ENCODE data around the gene PDZRN3. TPM values are rescaled to one million over a fixed set of nuclear protein-coding genes. Genes with fewer than 3 reads are reported as not detected.

PDZRN3 gene
- total RNA-seq, 2 experiments from 2014 or later, result not detected

GRCh38 chr3:73405853-73406252, 218.9 kb downstream of the PDZRN3 start:
- no peaks in the 10 kb centered on the region for H3K27me3 Mint-ChIP-seq
- H3K4me1 Mint-ChIP-seq, result no peaks in the 10 kb centered on the region
- no peak overlapping the region for H3K4me3 Mint-ChIP-seq
- ChIA-PET CTCF (no interaction called here), POLR2A (no interaction called here)
- DNase-seq, result no peak
- no peaks in the 10 kb centered on the region for H3K9me3 Mint-ChIP-seq
- H3K36me3 Mint-ChIP-seq (ENCODE audit: low read depth), result no peaks in the 10 kb centered on the region
- H3K27ac Mint-ChIP-seq, result no peak overlapping the region

GRCh38 chr3:73405000-73405399, 219.7 kb downstream of the PDZRN3 start:
- no peaks in the 10 kb centered on the region for H3K9me3 Mint-ChIP-seq
- H3K36me3 Mint-ChIP-seq (ENCODE audit: low read depth), result no peaks in the 10 kb centered on the region
- H3K27me3 Mint-ChIP-seq, result no peaks in the 10 kb centered on the region
- no peaks in the 10 kb centered on the region for H3K4me1 Mint-ChIP-seq
- no peak overlapping the region for H3K27ac Mint-ChIP-seq
- ChIA-PET CTCF (no interaction called here), POLR2A (no interaction called here)
- no peak overlapping the region for H3K4me3 Mint-ChIP-seq
- DNase-seq, result no peak

GRCh38 chr3:73404435-73404834, 220.3 kb downstream of the PDZRN3 start:
- Mint-ChIP-seq H3K27ac (no peak overlapping the region), H3K27me3 (no peaks in the 10 kb centered on the region), H3K4me3 (no peak overlapping the region), H3K9me3 (no peaks in the 10 kb centered on the region), H3K4me1 (no peaks in the 10 kb centered on the region), H3K36me3 (ENCODE audit: low read depth) (no peaks in the 10 kb centered on the region)
- CTCF ChIA-PET, result no interaction called here
- DNase-seq, result no peak
- POLR2A ChIA-PET, result no interaction called here

- Mint-ChIP-seq H3K27me3 (no peaks in the 10 kb centered on the region), H3K4me1 (no peaks in the 10 kb centered on the region), H3K27ac (no peak overlapping the region), H3K36me3 (ENCODE audit: low read depth) (no peaks in the 10 kb centered on the region), H3K9me3 (no peaks in the 10 kb centered on the region), H3K4me3 (no peak overlapping the region)
- ChIA-PET POLR2A (no interaction called here), CTCF (no interaction called here)
- DNase-seq, result no peak
These were observed 221.3 kb downstream of the PDZRN3 start for GRCh38 chr3:73403444-73403843.

GRCh38 chr3:73401616-73402279, 223.0 kb downstream of the PDZRN3 start:
- no peaks in the 10 kb centered on the region for H3K4me1 Mint-ChIP-seq
- H3K27ac Mint-ChIP-seq, result no peak overlapping the region
- no peak overlapping the region for H3K4me3 Mint-ChIP-seq
- H3K36me3 Mint-ChIP-seq (ENCODE audit: low read depth), result no peaks in the 10 kb centered on the region
- no peaks in the 10 kb centered on the region for H3K27me3 Mint-ChIP-seq
- CTCF ChIA-PET, result no interaction called here
- POLR2A ChIA-PET, result no interaction called here
- H3K9me3 Mint-ChIP-seq, result no peaks in the 10 kb centered on the region
- no peak for DNase-seq

GRCh38 chr3:73401059-73401458, 223.7 kb downstream of the PDZRN3 start:
- no peaks in the 10 kb centered on the region for H3K9me3 Mint-ChIP-seq
- H3K27ac Mint-ChIP-seq, result no peak overlapping the region
- H3K27me3 Mint-ChIP-seq, result no peaks in the 10 kb centered on the region
- CTCF ChIA-PET, result no interaction called here
- DNase-seq, result no peak
- no peak overlapping the region for H3K4me3 Mint-ChIP-seq
- no peaks in the 10 kb centered on the region for H3K4me1 Mint-ChIP-seq
- H3K36me3 Mint-ChIP-seq (ENCODE audit: low read depth), result no peaks in the 10 kb centered on the region
- POLR2A ChIA-PET, result no interaction called here

- ChIA-PET POLR2A (no interaction called here), CTCF (no interaction called here)
- Mint-ChIP-seq H3K9me3 (no peaks in the 10 kb centered on the region), H3K27me3 (no peaks in the 10 kb centered on the region), H3K4me3 (no peak overlapping the region), H3K27ac (no peak overlapping the region), H3K36me3 (ENCODE audit: low read depth) (no peaks in the 10 kb centered on the region), H3K4me1 (no peaks in the 10 kb centered on the region)
- DNase-seq, result no peak
These were observed 225.0 kb downstream of the PDZRN3 start for GRCh38 chr3:73399666-73400253.

- H3K4me3 Mint-ChIP-seq, result no peak overlapping the region
- no peaks in the 10 kb centered on the region for H3K36me3 Mint-ChIP-seq (ENCODE audit: low read depth)
- H3K27ac Mint-ChIP-seq, result no peak overlapping the region
- DNase-seq, result no peak
- no peaks in the 10 kb centered on the region for H3K27me3 Mint-ChIP-seq
- H3K4me1 Mint-ChIP-seq, result no peaks in the 10 kb centered on the region
- no peaks in the 10 kb centered on the region for H3K9me3 Mint-ChIP-seq
- ChIA-PET CTCF (no interaction called here), POLR2A (no interaction called here)
These were observed 225.6 kb downstream of the PDZRN3 start for GRCh38 chr3:73399106-73399505.

GRCh38 chr3:73398084-73398483, 226.7 kb downstream of the PDZRN3 start:
- CTCF ChIA-PET, result no interaction called here
- H3K36me3 Mint-ChIP-seq (ENCODE audit: low read depth), result no peaks in the 10 kb centered on the region
- POLR2A ChIA-PET, result no interaction called here
- no peak overlapping the region for H3K27ac Mint-ChIP-seq
- H3K9me3 Mint-ChIP-seq, result no peaks in the 10 kb centered on the region
- H3K4me1 Mint-ChIP-seq, result no peaks in the 10 kb centered on the region
- no peak overlapping the region for H3K4me3 Mint-ChIP-seq
- DNase-seq, result no peak
- no peaks in the 10 kb centered on the region for H3K27me3 Mint-ChIP-seq

GRCh38 chr3:73394240-73394639, 230.5 kb downstream of the PDZRN3 start:
- CTCF ChIA-PET, result no interaction called here
- no peaks in the 10 kb centered on the region for H3K36me3 Mint-ChIP-seq (ENCODE audit: low read depth)
- POLR2A ChIA-PET, result no interaction called here
- no peaks in the 10 kb centered on the region for H3K27me3 Mint-ChIP-seq
- no peak overlapping the region for H3K4me3 Mint-ChIP-seq
- no peaks in the 10 kb centered on the region for H3K9me3 Mint-ChIP-seq
- H3K27ac Mint-ChIP-seq, result no peak overlapping the region
- DNase-seq, result no peak
- no peaks in the 10 kb centered on the region for H3K4me1 Mint-ChIP-seq

GRCh38 chr3:73393005-73393404, 231.7 kb downstream of the PDZRN3 start:
- Mint-ChIP-seq H3K9me3 (no peaks in the 10 kb centered on the region), H3K4me1 (no peaks in the 10 kb centered on the region), H3K27ac (no peak overlapping the region), H3K36me3 (ENCODE audit: low read depth) (no peaks in the 10 kb centered on the region), H3K4me3 (no peak overlapping the region), H3K27me3 (no peaks in the 10 kb centered on the region)
- ChIA-PET CTCF (no interaction called here), POLR2A (no interaction called here)
- no peak for DNase-seq

GRCh38 chr3:73391984-73392383, 232.8 kb downstream of the PDZRN3 start:
- H3K27ac Mint-ChIP-seq, result no peak overlapping the region
- no peaks in the 10 kb centered on the region for H3K36me3 Mint-ChIP-seq (ENCODE audit: low read depth)
- DNase-seq, result no peak
- H3K9me3 Mint-ChIP-seq, result no peaks in the 10 kb centered on the region
- no peaks in the 10 kb centered on the region for H3K4me1 Mint-ChIP-seq
- ChIA-PET POLR2A (no interaction called here), CTCF (interaction anchor here (0.6 kb wide), 1 partner anchor 176 kb away, joined by 3 read pairs; no protein-coding TSS in a partner anchor)
- H3K27me3 Mint-ChIP-seq, result no peaks in the 10 kb centered on the region
- H3K4me3 Mint-ChIP-seq, result no peak overlapping the region

- no peak overlapping the region for H3K4me3 Mint-ChIP-seq
- H3K27me3 Mint-ChIP-seq, result no peaks in the 10 kb centered on the region
- no peak overlapping the region for H3K27ac Mint-ChIP-seq
- no peaks in the 10 kb centered on the region for H3K36me3 Mint-ChIP-seq (ENCODE audit: low read depth)
- ChIA-PET CTCF (no interaction called here), POLR2A (no interaction called here)
- no peaks in the 10 kb centered on the region for H3K4me1 Mint-ChIP-seq
- no peaks in the 10 kb centered on the region for H3K9me3 Mint-ChIP-seq
- DNase-seq, result no peak
These were observed 234.8 kb downstream of the PDZRN3 start for GRCh38 chr3:73389928-73390327.

GRCh38 chr3:73389117-73389813, 235.5 kb downstream of the PDZRN3 start:
- no peak for DNase-seq
- POLR2A ChIA-PET, result no interaction called here
- H3K4me1 Mint-ChIP-seq, result no peaks in the 10 kb centered on the region
- no peaks in the 10 kb centered on the region for H3K36me3 Mint-ChIP-seq (ENCODE audit: low read depth)
- no peak overlapping the region for H3K4me3 Mint-ChIP-seq
- no peaks in the 10 kb centered on the region for H3K27me3 Mint-ChIP-seq
- CTCF ChIA-PET, result no interaction called here
- no peaks in the 10 kb centered on the region for H3K9me3 Mint-ChIP-seq
- no peak overlapping the region for H3K27ac Mint-ChIP-seq
